HL-60/S4 treated with retinoic acid at 250 ng/mL for 4 days and 3 days (cell line): ENCODE data around the gene CRTC3.
"Not testable (repeated sequence)": the region's sequence is repeated elsewhere in the genome, so short reads cannot be mapped to it uniquely, and the experiment has no call there.

Experiments
- in situ Hi-C: fragments of 300-500 bp; cut with MboI; formaldehyde crosslinking; loops from 2 replicates; pipeline ENCODE4 v1.7.0; 2022; ENCODE audit warnings: low sequenced_read_pairs

Gene CRTC3

DNA sequence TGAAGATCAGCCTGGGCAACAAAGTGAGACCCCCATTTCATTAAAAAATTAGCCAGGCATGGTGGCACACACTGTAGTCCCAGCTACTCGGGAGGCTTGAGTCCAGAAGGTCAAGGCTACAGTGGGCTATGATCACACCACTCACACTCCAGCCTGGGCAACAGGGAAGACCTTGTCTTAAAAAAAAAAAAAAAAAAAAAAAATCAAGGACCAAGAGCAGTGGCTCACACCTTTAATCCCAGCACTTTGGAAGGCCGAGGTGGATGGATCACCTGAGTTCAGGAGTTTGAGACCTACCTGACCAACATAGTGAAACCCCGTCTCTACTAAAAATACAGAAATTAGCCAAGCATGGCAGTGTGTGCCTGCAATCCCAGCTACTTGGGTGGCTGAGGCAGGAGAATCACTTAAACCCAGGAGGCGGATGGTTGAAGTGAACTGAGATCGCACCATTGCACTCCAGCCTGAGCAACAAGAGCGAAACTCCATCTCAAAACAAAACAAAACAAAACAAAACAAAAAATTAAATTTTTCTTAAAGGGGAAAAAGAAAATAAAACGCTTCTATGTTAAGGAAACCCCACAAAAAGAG lies 138.1 kb downstream of the CRTC3 start:
- in situ Hi-C loops = not testable (repeated sequence)

DNA sequence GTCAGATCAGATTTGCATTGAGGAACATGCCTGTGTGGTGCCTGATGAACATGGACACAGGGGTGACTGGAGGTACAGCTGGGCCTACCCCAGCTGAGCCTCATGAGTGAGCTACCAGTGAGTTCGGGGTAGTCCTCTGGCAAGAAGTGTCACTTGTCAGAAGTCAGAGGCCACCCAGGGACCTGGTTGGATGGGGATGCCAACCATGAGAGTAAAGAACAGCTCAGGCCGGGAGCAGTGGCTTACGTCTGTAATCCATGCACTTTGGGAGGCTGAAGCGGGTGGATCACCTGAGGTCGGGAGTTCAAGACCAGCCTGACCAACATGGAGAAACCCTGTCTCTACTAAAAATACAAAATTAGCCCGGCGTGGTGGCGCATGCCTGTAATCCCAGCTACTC lies 140.9 kb downstream of the CRTC3 start:
- in situ Hi-C loops = not testable (repeated sequence)

DNA sequence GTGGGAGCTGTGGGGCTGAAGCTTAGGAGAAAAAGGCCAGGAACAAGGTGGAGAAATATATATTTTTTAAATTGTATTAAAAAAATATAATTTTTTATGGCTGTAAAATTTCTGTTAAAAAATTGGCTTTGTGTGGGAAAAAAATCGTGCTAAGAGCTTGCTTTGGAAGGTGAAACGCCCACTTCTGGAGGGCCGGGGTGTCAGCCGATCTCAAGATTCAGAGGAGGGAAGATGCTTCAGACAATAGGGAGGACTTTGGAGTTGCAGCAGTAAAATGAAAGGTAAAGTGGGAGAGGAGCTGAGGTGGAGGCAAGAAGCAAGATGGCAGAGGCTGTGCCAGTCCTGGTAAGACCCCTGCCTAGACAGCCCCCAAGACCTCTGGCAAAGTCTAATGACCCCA lies 141.5 kb downstream of the CRTC3 start:
- in situ Hi-C loops = no loop called here

DNA sequence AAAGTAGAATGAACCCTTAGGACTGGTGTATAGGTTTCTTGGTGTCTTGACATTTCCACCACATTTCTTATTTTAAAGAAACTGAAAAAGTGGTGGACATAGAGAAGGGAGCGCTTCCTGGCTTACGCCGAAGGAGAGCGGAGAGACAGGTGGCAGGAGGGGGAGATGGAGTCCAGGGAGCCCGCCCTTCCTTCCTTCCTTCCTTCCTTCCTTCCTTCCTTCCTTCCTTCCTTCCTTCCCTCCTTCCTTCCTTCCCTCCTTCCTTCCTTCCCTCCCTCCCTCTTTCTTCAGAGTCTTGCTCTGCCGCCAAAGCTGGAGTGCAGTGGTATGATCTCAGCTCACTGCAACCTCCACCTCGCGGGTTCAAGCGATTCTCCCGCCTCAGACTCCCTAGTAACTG lies 143.6 kb downstream of the CRTC3 start:
- in situ Hi-C loops = not testable (repeated sequence)

DNA sequence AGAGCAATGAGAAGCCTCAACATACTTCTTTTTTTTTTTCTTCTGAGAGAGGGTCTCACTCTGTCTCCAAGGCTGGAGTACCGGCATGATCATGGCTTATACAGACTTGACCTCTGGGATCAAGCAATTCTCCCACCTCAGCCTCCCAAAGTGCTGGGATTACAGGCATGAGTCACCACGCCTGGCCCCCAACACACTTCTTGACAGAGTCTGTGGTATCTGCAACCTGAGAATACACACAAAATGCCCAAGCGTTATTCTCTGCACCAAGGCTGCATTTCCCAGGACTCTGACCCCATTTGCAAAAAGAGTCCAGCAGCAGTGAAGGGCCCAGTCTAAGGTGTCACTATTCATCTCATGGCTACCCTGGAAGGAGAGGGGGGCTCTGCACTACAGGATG lies 144.8 kb downstream of the CRTC3 start:
- in situ Hi-C loops = no loop called here

DNA sequence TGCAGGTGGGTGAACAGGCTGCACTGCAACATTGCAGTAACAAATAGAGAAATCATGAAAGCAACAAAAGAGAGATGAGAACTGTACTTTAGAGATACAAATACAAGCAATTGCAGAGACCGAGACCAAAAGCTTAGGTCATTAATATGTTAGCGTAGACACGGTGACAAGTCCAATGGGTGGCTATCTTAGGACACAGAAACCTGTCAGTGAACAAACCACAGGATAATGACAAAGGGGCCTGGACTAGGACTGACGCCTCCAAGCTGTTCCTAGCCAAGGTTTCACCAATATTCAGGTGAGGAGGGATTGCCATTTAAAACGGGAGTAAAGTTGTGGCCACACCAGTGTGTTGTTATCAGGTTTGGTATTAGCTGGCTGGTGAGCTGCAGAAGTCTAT lies 145.7 kb downstream of the CRTC3 start:
- in situ Hi-C loops = no loop called here

DNA sequence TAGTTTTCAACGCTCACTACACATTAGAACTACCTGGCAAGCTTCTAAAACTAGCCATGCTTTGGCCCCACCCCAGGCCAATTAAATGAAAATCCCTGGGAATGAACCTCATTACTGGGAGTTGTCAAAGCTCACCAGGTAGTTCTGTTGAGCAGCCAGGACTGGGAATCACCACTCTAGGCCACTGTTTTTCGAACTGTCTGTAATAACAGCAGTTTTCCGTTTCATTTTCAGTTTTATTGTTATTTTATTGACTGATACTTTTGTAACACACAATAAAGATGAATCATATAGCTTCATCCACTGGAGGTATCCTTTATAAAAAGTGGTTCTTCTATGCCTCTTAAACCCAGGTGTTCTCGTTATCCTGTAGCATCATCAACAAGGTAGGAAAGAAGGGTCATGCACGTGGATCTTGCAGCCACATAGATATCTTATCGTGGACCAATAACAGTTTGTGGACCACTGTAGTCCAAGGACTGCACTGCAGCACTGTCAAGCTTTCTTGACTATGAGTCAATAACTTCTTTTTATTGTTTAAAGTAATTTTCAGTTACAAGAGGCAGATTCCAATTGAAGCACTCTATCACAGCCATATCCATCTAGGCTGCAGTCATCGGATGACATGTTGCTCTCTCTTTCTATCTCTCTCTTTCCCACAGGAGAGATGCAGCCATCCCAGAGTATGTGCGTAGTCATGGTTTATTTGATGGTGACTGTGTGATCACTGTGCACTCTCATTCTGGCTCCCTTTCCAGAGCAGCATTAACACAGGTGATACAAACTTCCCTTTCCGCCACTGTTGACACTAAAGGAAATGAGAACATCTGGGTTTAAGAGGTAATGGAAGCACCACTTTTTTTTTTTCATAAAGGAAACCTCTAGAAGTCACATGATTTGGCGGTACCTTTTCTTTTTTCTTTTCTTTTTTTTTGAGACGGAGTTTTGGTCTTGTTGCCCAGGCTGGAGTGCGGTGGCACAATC lies 148.4 kb downstream of the CRTC3 start:
- in situ Hi-C loops = no loop called here

DNA sequence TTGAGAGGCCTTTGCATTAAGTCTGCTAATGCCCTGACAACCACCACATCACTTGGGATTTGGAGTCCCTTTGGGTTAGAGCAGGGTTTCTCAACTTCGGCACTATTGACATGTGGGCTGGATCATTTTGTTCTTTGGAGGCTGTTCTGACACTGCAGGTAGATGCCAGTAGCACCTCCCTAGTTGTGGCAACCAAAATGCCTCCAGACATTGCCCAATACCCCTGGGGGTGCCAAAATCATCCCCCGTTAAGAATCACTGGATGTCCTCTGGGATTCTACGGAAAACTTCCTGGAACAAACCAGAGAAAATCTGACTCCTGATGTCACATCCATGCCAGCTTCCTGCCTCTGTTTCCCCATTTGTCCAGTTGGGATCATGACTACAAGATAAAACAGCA lies 150.2 kb downstream of the CRTC3 start:
- in situ Hi-C loops = no loop called here

DNA sequence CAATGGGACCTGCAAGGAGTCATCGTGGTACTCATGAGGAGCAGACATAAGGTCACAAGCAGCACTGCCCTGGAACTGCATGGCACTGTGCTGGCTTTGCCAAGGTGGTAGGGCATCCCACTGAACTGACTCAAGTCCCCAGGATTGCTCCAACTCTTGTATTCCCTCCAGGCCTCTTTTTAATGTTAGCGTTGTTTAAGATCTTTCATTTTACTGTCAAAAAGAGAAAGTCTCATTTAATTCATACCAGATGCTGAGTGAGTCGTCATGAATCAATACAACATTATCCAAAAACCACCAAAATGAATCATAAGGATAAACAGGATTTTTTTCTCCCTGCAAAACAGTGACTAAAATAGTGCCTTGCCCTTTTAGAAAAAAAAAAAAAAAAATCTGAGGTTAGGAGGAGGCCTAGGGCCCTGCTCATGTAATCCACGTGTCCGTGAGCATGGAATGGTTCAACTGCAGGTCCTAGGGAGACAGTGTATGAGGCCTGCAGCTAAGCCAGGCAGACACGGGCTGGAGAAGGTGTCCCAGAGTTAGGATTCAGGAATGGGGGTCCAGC lies 150.7 kb downstream of the CRTC3 start:
- in situ Hi-C loops = no loop called here

DNA sequence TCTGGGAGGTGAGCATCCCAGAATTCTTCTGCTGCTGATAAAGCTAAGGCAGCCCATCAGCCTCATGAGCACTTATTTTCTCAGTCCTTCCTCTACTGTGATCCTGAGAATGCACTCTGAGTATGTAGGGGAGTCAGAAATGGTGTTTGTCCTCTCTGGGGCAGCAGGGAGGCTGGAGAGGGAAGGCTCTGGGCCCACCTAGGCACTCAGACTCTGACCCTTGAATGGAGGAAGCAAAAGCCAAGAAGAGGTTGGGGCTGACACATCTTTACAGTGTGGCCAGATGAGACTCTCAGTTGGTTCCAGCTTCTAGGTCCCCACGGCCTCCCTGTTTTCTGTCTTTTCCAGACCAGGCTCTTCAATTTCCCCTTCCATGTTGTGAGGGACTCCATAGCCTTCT lies 151.3 kb downstream of the CRTC3 start:
- in situ Hi-C loops = no loop called here

DNA sequence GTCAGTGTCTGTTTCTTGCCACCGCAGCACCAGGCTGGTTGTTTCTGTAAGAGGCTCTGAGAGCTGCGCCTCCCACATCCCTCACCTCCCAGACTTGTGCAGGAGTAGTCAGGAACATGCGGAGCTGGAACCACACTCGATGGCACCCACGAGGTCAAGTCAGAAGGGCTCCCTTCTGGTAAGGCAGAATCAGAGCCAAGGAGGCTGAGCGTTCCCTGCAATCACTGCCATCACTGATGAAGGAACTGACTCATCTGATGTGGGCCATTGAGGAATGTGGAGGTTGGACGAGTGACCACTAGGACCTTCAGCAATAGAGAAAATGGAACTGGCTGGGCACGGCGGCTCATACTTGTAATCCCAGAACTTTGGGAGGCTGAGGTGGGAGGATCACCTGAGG lies 151.8 kb downstream of the CRTC3 start:
- in situ Hi-C loops = no loop called here

DNA sequence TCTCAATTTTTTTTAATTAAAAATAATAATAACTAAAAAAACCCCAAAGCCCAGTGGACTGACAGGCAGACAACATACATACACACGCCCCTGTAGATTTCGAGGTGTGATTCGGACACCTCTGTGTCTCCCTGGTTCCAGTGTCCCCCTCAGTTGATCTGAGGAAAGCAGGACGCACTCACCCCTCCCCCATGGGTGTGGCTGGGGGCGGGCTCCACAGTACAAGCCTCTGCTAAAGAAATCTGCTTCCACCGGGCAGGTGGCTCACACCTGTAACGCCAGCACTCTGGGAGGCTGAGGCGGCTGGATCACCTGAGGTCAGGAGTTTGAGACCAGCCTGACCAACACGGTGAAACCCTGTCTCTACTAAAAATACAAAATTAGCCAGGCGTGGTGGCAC lies 153.6 kb downstream of the CRTC3 start:
- in situ Hi-C loops = no loop called here

DNA sequence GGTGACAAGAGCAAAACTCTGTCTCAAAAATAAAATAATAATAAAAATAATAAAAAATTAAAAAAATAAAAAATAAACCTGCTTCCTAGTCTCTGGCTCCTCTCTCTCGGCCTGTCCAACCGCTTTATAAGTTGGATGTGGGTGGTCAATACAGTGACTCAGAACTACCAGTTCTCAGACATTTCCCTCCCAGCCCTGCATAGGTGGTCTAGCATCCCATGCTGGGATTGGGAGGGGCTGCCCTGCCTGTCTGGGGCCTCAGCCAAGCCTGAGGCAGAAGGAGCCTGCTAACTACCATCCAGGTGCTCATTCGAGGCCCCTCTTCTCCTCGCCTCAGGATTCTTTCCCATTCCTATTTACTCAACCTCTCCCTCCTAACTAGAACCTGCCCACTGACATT lies 154.2 kb downstream of the CRTC3 start:
- in situ Hi-C loops = no loop called here

DNA sequence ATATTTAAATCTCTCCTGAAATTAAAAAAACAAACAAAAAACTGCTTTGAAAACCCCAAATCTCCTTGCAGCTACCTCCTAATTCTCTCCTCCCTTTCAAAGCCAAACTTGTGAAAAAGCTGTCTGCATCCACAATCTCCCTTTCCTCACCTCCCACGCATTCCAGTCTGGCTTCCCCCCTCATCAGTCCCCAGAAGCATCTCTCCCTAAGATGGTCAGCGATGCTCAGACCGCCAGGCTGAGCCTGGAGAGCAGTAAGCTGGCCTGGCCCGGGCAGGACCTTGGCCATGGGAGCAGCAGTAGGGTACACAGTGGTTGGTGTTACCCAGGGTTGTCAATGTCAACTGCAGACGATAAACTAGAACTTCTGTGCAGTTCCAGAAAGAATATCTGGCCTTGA lies 154.6 kb downstream of the CRTC3 start:
- in situ Hi-C loops = no loop called here

DNA sequence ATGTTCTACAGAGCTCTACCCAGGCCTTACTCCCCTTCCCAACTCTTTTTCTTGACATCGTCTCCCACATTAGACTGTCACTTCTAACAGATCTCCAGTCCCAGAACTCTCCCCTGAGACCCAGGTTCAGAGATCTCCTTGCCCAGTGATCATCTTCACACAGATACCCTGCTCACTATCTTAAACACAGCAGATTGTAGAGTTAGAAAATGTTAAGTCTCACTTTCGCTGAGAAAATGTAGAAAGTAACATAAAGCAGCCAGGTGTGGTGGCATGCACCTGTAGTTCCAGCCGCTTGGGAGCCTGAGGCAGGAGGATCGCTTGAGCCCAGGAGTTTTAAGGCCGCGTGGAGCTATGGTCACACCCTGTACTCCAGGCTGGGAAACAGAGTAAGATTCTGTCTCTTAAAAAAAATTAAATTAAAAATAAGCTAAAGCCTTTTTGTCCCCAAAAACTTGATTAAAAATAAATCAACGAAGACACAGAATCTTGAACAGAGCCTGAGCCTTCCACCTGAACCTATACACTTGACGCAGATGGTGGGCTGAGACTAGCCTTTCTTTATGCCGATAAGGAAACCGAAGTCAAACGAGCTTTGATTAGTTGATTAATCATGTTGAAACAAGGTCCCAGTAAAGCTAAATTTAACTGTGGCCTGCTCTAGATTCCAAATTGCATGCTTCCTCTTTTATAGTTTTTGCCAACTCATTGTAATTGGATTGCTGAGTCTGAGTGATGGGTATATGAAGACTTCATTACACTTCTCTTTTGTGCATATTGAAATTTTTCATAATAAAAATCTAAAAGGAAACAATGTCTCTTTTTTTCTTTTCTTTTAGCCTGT lies 156.1 kb downstream of the CRTC3 start:
- in situ Hi-C loops = no loop called here

DNA sequence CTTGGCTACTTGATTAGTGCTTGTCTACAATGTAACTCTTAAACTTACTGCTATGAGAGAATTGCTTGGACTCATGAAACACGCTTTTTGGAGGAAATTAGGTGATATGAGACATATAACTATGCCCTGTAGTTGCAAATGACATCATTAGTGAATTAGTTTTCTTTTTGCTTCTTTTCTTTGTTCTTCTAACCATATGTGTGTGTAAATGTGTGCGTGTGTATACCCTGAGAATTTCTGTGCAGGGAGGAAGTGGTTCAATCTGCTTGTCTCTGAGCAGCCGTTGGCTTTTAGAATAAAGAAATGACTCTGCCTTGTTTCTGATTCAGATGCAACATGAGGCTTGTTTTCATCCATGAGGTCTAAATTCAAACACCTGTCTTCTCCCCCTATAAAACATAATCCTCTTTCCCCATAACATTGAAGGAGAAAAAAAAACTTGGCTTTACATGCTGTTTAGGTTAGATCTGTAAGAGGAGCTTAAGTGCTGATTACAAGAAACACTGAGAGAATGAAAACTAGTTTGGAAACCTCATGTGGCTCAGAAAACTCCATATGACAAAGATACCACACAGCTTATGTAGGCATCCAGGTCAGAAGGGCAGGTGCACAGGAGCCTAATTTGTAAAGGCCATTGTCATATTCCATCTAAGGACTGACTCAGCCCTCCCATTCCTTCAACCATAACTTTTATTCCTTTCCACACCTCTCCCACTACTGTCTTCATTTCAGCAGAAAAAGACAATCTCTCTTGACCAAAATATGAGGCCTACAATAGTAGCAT lies 156.9 kb downstream of the CRTC3 start:
- in situ Hi-C loops = no loop called here

DNA sequence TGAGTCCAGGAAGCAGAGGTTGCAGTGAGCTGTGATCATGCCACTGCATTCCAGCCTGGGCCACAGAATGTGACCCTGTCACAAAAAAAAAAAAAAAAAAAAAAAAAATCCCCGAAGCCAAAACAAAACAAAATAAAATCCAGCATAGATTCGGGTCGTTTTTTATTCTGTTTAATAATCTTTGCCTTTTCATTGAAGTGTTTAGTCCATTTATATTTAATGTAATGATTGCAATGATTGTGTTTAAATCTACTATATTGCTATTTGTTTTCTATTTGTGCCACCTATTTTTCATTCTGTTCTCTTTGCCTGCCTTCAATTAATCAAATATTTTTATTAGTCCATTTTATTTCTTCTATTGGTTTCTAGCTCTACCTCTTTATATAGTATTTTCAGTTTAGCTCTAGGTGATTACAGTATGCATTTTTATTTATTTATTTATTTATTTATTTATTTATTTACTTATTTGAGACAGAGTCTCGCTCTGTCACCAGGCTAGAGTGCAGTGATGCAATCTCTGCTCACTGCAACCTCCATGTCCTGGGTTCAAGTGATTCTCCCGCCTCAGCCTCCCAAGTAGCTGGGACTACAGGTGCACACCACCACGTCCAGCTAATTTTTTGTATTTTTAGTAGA lies 159.7 kb downstream of the CRTC3 start:
- in situ Hi-C loops = not testable (repeated sequence)

DNA sequence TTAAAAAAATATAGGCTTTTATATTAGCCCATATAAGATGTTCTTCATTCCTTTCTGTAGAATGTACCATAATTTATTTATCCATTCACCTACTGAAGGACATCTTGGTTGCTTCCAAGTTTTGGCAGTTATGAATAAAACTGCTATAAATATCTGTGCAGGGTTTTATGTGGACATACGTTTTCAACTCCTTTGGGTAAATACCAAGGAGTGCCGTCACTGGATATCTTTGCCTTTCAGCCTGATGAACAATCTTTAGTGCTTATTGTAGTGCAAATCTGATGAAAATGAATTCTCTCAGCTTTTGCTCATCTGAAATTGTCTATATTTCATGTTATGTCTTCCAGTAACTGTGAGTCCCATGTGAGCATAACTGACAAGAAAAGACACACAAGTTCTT lies 160.9 kb downstream of the CRTC3 start:
- in situ Hi-C loops = no loop called here

DNA sequence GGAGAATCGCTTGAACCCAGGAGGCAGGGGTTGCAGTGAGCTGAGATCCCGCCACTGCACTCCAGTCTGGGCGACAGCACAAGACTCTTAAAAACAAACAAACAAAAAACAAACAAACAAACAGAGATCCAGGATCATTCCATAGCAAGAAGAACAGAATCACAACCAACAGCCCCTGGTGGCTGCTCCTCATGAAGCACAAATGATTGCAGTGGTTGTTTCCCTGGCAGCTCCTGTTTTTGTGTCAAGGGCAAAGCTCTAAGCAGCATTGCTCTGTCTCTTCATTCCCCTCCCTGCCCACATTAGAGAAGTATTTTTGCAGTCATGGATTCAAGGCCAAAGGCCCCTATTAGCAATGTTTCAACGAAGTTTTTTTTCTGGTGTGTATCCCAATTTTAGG lies 161.6 kb downstream of the CRTC3 start:
- in situ Hi-C loops = no loop called here
